NCI-H146 treated with DMSO at 0.1 percent for 48 hours (cell line): Measurements from ENCODE around the gene GAPVD1.

Experiments
- DNase-seq: peaks from one replicate; lab custom pipeline; 2025; ENCODE audit not compliant: unreplicated experiment; lab: John Stamatoyannopoulos, UW

GAPVD1 gene

DNA sequence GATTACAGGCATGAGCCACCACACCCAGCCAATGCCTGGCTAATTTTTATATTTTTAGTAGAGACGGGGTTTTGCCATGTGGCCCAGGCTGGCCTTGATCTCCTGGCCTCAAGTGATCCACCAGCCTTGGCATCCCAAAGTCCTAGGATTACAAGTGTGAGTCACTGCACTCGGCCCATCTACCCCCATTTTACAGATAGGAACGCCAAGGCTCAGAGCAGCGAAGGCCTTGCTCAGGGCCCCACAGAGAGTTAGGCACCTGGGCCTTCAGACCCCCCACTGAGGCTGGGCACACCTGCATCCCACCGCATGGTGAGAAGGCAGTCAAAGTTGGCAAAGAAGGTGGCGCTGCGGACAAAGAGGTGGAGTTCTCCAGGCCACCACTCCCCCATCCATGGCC lies 143.1 kb downstream of the GAPVD1 start:
- DNase-seq, result no peak

DNA sequence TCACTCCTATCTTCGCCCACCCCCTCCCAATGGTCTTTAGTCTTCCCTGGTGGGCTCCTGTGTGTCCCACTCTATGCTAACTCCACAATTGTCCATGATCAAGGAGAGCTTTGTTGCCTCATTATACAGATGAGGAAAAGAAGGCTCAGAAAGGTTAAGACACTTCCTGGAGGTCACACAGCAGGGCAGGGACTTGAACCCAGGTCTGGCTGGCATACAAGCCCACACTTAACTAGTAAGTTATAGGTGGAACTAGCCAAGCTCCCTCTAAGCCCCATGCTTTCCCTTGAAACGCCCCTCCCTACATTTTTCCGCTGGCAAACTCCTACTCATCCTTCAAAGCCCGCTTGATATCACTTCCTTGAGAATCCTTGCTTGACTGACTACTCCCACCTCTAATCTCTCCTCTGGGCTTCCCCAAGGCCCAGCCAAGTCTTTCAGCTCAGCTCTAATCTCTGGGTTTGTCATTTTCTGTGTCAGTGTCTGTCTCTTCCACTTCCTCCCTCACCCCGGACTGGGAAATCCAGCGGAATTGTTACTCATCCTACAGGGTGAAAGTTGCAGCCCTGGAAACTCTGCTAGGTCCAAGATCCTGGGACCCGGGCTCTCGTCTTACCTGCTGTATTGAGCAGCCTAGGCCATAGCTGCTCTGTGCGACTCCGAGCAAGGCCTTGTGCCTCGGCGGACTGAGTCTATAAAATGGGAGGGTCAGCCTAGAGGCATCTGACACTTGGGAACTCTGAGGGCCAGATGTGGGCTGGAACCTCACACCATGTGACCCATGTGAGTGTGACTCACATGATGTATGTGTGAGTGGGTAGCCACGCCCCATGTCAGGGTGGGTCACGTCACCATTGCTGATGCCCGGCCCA lies 144.5 kb downstream of the GAPVD1 start:
- DNase-seq, result no peak

DNA sequence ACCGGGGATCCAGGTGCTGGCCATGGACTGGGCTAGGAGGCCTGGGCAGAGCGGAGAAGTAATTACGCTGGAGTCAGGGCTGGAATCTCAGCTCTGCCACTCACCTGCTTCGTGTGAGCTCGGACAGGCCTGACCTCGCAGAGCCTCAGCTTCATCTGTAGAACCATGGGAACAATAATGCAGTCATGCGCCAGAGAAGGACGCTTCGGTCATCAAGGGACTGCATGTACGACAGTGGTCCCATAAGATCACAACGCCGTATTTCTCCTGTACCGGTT lies 145.1 kb downstream of the GAPVD1 start:
- DNase-seq, result no peak

DNA sequence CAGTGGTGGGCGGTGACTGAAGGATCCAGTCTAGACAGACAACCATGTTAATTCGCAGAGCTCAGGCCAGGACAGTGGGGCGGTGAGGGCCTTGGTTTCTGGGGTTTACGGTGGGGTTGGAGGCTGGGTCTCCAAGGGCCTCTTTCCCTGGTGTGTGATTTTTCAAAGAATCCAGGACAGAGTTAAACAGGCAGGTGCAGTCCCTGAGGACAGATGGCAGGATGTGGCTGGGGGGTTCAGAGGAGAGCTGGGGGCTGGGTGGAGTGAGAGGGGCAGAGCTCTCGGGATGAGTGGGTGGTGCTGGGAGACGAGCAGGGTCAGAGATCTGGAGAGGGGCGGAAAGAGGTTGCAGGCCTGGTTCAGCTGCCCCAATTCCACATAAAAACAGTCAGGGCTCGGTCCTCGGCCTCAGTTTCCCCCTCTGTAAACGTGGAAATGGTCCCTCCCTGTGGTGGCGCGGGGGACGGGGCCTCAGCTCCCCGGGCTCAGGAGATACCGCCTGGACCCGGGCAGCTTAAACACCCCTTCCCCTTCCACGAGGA lies 145.9 kb downstream of the GAPVD1 start:
- DNase-seq, result no peak

DNA sequence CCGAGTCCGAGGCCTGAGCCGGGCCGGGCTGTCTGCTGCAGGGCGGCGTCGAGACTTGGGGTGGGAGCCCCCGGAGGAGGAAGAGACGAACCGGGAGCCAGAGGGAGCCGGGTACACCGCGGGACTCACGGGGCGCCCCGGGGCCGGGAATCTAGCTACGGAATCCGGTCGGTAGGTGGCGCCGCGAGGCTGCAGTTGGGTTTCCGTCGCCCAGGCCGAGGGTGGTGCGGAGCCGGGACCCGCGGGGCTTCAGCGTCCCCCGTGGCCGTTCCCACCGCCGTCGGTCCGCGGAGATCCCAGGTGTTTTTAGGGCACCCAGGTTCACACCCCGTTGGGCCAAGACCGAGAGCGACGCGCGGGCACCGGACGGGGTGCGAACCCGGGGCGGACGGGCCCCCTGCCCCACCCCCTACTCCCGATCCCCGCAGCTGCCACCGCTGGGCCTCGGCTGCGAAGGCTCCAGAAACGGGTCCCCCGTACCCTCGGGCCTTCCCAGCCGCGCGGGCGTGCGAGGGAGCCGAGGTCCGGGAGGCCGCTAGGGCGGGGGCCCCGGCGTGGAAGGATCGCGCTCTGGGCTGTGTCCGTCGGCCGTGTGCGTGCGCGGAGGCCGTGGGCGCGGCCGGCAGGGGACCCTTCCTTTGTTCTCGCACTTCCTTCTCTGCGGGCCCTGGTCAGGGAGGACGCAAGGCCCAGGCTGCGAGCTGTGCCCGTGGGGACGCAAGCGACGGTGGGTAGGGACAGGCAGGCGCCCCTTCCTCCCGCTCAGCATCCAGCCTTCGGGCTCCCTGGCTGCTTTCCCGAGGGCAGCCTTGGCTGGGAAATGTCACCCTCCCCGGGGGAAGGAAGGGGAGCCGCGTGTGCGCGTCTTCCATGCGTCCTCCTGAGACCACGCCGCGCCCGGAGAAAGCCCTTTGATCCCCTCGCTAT lies 146.6 kb downstream of the GAPVD1 start:
- DNase-seq, result peak; percentile 9

DNA sequence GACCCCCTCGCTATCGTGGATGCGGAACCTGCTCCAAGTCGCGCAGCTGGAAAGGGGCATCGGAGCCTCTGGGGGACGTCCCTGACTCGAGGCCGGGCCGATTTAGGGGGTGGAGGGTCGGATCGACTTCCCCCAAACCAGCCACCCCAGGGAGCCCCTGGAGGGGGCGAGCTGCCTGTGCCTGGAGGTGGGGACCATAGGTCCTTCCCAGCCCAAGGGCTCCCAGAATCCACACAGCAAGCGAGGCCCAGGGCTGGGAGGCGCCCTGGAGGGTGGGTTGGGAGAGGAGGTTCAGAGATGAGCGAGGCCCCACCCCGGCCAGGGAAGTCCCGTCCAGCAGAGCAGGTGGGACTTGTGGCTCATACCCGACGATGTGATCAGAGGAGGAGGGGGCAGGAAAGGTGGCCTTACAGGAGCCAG lies 147.6 kb downstream of the GAPVD1 start:
- no peak for DNase-seq

DNA sequence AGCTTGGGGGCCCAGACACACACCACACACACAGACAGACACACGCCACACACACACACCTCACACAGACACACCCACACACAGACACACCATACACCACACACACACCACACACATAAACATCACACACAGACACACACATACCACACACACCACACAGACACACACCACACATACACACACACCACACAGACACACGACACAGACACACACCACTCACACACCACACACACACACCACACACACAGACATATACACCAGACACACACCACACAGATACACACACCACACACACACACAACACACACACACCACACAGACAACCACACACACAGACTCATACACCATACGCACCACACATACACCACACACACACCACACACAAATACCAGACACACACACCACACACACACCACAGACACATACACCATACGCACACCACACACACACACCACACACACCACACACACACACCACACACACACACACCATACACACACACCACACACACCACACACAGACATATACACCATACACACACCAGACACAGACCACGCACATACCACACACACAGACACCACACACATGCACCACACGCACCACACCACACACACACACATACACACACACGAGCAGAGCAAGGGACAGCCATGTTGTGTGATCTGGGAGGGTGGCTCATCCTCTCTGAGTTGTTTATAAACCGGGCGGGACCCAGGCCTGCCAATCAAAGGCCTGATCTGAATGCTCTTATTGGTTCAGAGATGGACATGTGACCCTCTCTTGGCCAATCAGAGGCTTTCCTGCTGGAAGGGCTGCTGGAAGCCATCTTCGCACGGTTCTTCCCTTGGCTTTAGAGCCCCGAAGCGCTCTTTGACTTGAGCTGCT lies 148.3 kb downstream of the GAPVD1 start:
- DNase-seq, result peak; percentile 6

DNA sequence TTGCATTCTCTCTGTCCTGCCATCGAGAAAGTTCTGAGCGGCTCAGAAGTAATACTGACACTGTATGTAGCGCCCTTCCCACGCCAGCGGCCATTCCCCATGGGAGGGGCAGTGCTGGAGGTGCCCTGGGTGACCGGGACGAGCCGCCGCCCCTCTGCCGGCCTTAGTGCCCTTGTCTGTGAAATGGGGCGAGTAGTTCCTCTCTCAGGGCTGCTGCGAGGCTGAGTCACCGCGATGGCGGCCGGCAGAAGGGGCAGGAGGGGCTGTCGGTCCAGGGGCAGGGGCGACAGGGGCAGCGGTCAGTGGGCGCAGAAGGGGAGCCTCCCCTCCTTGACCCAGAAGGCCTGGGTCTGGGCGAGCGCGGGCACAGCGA lies 148.9 kb downstream of the GAPVD1 start:
- no peak for DNase-seq

DNA sequence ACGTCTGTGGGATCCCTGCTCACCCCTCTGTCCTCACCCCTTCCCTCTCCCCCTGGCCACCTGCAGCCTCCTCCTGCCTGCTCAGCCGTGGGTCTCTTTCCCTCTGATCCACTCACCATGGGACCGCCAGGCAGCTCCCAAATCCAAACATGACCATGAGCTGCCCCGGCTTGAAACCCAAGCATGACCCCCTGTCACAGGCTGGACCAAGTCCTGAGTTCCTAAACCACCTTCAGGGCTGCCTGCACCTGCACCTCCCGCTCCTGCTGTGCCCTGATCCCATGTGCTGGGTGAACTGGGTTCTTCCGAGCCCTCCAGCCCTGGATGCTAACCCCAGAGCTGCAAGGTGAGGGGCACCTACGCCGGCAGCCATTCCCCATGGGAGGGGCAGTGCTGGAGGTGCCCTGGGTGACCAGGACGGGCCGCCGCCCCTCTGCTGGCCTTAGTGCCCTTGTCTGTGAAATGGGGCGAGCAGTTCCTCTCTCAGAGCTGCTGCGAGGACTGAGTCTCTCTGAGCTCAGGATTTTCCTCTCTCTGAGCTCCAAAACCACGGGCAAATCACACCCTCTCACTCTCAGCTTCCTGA lies 149.6 kb downstream of the GAPVD1 start:
- no peak for DNase-seq

DNA sequence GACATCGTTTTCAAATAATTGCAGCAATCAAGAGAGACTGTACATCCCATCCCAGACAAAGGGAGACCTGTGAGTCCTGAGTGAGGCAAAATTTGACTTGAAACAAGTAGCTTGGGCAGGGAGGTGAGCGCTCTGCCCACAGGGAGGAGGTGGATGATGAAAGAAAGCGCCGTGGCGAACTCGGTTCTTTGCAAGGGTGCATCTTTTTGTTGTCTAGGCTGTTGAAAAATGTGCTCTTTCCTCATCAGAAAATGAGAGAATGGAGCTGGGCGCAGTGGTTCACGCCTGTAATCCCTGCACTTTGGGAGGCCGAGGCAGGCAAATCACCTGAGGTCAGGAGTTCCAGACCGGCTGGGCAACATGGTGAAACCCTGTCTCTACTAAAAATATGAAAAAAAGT lies 150.5 kb downstream of the GAPVD1 start:
- no peak for DNase-seq

DNA sequence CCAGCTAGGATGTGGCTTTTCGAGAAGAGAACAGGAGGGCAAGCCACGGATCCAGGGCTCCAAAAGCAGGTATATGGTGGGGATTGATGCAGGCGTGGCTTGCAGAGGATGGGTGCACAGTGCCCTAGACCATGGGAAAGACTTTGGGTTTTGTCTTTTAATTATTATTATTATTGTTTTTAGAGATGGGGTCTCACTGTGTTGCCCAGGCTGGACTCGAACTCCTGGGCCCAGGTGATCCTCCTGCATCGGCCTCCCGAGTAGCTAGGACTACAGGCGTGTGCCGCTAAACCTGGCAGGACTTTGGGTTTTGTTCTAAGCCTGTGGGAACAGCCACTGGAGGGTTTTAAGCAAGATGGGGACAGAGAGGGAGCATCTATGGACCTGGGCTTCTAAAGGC lies 152.0 kb downstream of the GAPVD1 start:
- DNase-seq, result no peak

DNA sequence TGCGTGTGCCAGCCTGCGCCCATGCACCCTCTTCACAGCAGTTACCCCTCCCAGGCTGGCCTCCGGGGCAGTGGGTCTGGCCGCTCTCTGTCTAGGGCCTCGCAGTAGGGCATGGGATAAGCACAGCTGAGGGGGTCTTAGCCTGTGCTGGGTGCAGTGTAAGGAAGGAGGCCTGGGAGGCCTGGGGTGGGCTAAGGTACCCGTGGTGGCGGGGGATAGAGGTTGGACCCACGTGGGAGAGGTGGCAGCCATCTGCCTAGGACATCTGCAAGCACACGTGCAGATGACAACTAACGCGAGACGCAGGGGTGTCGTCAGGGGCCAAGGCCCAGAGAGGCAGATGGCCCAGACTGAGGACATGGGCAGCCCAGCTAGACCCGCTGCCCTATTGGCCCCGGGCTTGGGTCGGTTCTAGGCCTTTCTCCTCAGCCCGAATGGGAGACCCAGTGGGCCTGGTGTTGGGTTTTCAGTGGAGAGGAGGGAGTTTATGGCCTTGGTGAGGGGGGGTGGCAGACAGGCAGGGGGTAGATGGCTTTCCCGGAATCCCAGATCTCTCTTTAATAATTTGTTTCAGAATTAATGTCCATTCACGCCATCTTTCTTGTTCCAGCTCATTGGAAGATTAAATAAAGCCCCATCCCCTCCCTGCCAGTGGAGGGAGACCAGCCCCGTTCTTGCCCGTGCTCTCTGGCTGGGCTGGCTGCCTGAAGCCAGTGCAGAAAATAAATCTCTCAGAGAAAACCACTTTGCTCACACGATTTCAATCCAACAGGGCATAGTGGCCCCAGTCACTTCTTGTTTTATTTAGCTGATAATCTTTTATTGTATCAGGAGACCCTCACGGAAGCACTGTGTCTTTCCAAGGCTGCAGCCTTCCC lies 154.2 kb downstream of the GAPVD1 start:
- DNase-seq, result no peak

DNA sequence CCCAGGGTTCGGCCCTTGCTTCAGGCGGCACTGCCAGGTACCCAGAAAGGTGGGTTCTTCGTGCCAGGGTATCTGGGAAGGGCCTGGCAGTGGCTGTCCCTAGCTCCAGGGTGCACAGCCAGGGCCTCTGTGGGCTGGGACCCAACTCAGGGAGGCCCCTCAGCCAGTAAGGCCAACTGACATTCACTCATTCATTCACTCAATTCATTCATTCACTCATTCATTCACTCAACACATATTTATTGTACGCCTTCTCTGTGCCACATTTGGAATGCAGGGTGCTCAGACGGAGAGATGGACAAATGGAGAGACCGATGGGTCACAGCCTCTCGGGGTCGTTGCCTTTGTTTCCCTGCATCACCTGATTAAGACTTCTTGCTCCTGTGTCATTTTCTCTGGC lies 154.9 kb downstream of the GAPVD1 start:
- no peak for DNase-seq
